ENCODE measurements around the gene EVA1B.

The EVA1B gene

GRCh38 chr1:36273024-36273423, 50.4 kb downstream of the EVA1B start:
- TF ChIP-seq CTCF (IDR thresholded peaks at IDR 0.05; ENCODE audit: insufficient read depth, low read length) (no peak), REST (IDR thresholded peaks at IDR 0.05; ENCODE audit: insufficient replicate concordance, low read depth) (no peak), SPI1 (IDR thresholded peaks at IDR 0.05; ENCODE audit: borderline replicate concordance, low read depth) (no peak), GABPA (IDR thresholded peaks at IDR 0.05; ENCODE audit: low read depth) (no peak), POLR2AphosphoS5 (IDR thresholded peaks at IDR 0.05; ENCODE audit: low read depth) (no peak)
- no peak for DNase-seq (ENCODE audit: low read depth in 1 of 2, low spot score in 1 of 2)
- no peak overlapping the region for H3K27ac ChIP-seq (replicated peaks)
- no peak overlapping the region for H3K4me3 ChIP-seq (replicated peaks; ENCODE audit: insufficient read depth, low read length)
- H3K27me3 ChIP-seq (ENCODE audit: insufficient read depth, poor library complexity, severe bottlenecking): no peaks in the 10 kb centered on the region
